CD1c-positive myeloid dendritic cell (primary cell): ENCODE results near the gene SERPINB8.

Source experiments
- DNase-seq: peaks from one replicate; pipeline ENCODE4 v3.0.0-alpha.2; 2016; ENCODE audit errors: extremely low spot score

The SERPINB8 gene

DNA sequence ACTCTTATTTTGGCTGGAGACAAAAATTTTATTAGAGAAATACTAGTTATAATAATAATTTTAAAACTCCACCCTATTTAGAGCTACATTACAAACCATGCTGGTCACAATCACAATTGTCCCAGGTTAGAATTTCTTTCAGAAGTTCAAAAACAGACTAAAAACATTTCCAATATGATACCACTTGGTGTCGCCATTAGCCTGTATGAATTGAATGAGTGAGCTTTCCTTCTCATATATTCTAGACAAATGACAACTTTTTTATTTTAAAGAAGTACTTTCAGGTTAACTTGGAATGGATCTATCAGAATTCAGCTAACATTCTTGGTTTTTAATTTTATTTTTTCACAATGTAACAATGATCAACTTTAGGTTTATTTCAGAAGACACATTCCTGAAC, 48.0 kb downstream of the SERPINB8 start:
- DNase-seq = peak; percentile 7

DNA sequence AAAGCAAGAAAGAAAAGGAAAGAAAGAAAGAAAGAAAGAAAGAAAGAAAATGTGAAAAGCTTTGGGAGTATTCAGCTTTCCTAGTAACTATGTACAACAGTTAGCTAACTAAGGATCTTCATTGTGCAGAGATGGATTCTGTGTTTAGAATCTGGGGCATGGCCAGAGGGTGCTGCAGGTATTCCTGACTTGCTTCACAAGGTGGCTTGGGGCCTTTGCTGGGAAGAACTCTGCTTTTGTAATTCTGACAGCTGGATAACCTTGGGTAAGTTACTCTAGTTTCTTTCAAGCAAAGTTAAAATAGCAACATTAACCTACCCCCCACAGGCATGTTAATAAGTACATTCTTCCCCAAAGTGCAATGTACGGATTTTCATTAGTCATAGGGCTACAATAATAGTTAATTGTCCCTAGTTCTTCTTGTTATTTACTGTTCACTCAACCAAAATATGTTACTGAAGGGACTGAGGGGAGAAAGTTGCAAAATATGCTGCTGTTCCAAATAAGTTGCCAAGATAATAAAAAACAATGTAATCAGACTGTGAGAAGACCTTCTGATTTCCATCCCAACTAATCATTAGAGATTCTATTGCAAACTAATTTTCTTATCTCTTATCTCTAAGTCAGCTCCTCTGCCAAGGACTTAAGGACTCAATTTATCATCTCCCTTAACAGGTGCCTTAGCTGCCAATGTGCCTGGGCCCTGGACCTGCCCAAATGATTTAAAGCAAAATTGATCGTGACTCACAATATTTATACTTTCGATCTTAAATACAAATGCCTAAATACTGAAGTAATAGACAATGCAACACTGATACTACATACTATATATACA, 50.3 kb downstream of the SERPINB8 start:
- DNase-seq = no peak

DNA sequence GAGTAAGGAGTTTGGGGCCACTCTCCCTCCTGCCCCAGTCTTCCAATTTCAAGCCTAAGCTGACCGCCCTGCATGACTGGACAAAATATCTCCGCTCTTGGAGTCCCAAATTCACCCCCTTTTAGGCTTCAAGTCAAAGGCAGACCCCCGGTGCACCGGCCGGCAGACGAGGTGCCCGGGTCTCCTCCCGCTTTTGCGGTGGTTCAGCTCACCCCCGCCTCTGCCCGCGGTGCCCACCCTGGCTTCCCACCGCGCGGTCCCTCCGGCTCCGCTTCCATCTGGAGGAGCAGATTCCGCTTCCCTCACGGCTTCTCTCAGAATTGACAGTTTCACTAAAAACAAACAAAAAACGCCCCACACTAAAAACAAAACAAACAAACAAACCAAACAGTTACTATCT, 56.5 kb downstream of the SERPINB8 start:
- DNase-seq = no peak

DNA sequence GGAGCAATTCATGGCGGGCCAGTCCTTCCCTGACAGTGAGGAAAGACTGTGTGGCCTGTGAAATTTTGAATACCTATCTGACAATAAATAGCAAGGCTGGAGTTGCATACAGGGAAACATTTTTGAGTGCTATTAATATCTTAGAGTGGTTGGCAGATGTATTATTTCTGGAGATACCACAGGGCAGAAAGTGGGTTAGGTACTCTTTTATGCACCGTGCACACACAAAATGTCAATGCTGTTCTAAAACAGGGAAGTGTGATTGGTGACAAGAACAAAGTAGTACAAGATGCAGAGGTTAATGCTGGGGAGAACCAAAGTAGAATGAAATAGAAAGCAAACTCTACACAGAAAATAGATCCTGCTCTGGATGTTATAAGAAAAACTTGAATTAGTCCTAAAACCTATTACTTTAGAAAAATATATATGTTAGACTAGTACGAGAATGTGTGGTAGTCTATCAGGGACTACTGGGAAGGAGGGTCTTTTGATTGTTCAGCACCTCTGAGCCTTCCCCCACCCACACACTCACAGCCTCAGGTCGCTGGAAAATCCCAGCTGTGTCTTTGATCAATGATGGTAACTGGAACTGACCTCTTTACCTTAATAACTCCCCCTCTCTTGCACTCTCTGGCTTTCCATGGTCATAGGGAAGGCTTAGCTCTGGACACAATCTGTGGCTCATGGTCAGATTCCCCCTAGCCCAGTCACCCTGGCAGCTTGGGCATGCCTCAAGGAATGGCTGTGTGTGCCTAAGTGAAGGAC, 58.2 kb downstream of the SERPINB8 start:
- no peak for DNase-seq

DNA sequence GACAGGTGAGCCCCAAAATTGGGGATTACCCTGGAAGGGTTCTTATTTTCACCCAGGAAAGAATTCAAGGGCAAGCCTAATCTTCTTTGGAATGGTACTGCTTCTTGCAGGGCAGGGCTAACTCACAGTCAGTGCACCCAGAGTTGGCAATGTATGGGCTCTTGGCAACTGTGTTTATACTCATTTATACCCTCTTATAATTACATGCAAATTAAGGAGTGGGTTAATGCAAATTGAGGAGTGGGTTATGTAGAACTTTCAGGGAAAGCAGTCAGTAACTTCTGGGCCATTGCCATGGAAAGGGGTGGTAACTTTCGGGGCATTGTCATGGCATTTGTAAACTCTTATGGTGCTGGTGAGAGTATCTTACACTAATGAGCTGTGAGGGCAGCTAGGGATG, 59.2 kb downstream of the SERPINB8 start:
- no peak for DNase-seq

DNA sequence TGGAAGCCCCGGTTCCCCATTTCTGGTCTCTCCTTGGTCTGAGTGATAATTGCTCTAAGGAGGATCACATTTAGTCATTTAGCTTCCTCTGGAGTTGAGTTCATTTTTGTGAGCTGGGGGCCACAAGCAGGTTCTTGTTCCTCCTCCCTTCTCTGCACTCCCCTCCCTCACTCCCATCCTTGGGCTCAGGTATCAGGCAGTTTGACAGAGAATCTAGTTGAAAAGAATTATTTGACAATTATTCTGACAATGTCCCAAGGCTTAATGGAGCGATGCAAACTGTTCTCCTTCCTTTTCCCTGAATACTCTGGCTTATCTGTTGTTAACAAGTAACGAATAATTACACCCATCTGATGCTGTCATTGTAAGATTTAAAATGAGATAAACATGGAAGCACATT, 61.5 kb downstream of the SERPINB8 start:
- DNase-seq = no peak

DNA sequence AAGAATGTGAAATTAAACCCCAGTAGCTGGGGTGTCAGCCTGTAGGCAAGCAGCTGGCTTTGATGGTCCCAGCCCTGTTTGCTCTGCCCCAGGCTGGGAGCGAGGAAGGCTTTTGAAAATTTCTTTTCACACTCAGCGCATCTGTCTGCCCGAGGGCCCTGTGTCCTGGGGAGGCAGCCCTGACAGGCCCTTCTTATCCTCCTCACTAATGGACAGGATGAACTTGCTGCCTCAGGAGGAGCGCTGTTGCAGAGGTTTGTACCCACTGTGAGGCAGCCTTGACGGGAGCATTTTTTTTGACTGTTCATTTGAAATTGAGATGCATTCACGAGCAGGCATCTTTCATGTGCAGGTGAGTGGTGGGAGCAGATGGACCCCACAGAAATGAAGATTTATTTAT, 62.4 kb downstream of the SERPINB8 start:
- DNase-seq = no peak

DNA sequence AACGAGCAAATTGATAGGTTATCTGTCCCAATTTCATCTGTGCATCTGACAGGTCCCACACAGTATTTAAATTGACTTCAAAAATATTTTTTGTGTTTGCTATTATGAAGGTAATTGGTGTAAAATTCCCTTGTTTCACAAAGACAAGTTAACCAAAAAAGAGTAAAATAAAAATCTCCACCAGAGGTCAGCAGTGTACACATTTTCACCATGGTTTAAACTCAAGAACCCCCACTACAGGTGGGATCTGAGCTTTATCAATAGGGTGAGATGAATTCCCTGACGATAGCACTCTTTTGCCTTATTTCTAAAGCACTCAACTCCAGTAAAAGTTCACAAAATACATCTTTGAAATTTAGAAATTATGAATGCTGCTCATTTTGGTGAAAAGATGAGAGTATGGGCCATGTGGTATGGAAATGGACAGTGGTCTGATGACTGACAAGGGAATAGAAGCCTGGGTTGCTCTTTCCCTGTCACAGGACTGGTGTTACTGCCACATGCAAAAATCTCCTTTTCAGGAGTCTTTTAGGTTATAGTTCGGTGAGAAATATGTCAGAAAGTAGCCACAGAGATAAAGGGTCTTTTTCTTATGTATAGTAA, 68.0 kb downstream of the SERPINB8 start:
- DNase-seq = peak; percentile 28
